IPS-18a (cell line): Measurements from ENCODE around the gene SLC1A7.

ENCODE experiments used
- H3K27ac ChIP-seq: one replicate; pipeline ENCODE4 v1.5.1; 2013; ENCODE audit warnings: low read length
- H3K27me3 ChIP-seq: one replicate; pipeline ENCODE4 v1.6.1; 2013; ENCODE audit warnings: mild to moderate bottlenecking, low read length; ENCODE audit not compliant: control insufficient read depth, insufficient read depth
- H3K36me3 ChIP-seq: one replicate; pipeline ENCODE4 v1.6.1; 2013; ENCODE audit warnings: low read depth, low read length; ENCODE audit not compliant: control insufficient read depth
- H3K4me1 ChIP-seq: one replicate; pipeline ENCODE4 v1.6.1; 2013; ENCODE audit warnings: low read depth, low read length; ENCODE audit not compliant: control insufficient read depth
- H3K4me3 ChIP-seq: one replicate; pipeline ENCODE4 v1.5.1; 2013; ENCODE audit warnings: low read length
- H3K9ac ChIP-seq: one replicate; pipeline ENCODE4 v1.6.1; 2013; ENCODE audit warnings: mild to moderate bottlenecking, low read length, moderate library complexity
- H3K9me3 ChIP-seq: one replicate; pipeline ENCODE4 v1.6.1; 2013; ENCODE audit warnings: low read depth, low read length; ENCODE audit not compliant: control insufficient read depth

Gene SLC1A7

DNA sequence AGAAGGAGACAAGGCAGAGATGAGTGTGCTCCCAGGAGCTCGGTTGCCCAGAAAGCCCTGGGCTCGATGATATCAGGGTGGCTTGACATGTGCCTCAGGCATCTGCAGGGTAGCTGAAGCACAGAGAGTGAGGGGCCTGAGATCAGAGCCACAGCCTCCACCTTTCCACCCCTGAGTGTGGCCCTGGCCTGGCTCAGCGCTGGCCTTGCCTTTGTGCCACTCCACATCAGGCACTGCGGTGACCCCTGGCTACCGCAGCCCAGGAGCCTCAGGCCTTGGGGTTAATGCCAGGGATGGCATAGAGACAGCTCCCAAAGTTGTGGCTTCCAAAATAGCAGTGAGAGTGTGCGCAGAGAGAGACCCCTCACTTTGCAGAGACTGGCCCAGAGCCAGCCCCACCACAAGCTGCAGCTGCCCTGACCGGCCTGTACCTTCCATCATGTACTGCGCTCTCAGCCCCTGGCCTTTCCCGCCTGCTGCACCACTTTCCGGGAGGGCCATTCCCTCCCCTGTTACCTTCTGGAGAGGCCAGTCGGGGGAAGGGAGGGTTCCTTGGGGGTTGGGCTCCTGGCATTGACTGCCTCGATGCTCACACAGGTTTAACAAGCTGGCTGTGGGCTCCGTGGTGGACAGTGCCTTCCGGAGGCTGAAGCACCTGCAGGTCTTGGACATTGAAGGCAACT lies 60.9 kb downstream of the SLC1A7 start:
- Histone ChIP-seq H3K36me3 (no peaks in the 10 kb centered on the region), H3K9me3 (no peaks in the 10 kb centered on the region), H3K27ac (no peak overlapping the region), H3K4me3 (no peak overlapping the region), H3K4me1 (peaks cover 7% of the 10 kb centered on the region), H3K27me3 (no peaks in the 10 kb centered on the region), H3K9ac (no peak overlapping the region)

DNA sequence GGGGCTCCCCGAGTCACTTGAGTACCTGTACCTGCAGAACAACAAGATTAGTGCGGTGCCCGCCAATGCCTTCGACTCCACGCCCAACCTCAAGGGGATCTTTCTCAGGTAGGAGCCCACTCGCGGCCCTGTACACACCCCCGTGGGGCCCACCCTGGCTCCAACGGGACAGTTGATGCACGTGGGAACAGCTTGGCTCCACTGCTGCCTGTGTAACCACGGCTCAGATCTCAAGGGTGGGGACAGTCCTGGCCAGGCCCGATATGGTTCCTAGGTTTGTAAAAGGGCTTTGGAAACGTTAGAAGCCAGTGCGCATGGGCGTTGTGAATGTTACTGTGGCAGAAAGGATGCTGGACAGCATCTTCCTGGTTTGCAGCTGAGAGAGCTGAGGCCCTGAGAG lies 61.7 kb downstream of the SLC1A7 start:
- no peak overlapping the region for H3K9ac ChIP-seq
- peaks cover 7% of the 10 kb centered on the region for H3K4me1 ChIP-seq
- no peak overlapping the region for H3K27ac ChIP-seq
- no peaks in the 10 kb centered on the region for H3K27me3 ChIP-seq
- H3K9me3 ChIP-seq = no peaks in the 10 kb centered on the region
- no peaks in the 10 kb centered on the region for H3K36me3 ChIP-seq
- H3K4me3 ChIP-seq = no peak overlapping the region

DNA sequence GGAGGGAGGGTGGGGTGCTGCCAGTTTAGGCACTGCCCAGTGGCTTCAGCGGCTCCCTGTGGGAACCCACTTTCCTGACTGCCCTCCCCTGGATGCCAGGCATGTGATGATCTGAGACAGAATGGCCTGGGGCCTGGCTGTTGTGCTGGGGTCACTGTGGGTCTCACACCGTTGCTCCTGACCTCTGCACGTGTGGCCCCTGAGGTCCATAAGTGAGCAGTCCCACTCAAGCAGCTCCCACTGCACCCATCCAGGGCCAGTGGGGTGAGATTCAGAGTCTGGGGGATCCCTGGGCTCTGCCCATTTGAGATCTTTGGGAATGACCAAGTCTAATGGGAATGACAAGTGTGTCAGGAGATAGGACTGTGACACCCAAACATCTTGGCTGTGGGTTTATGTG lies 62.4 kb downstream of the SLC1A7 start:
- H3K9me3 ChIP-seq = no peaks in the 10 kb centered on the region
- peaks cover 7% of the 10 kb centered on the region for H3K4me1 ChIP-seq
- H3K9ac ChIP-seq = no peak overlapping the region
- no peak overlapping the region for H3K4me3 ChIP-seq
- H3K36me3 ChIP-seq = no peaks in the 10 kb centered on the region
- no peaks in the 10 kb centered on the region for H3K27me3 ChIP-seq
- H3K27ac ChIP-seq = no peak overlapping the region

DNA sequence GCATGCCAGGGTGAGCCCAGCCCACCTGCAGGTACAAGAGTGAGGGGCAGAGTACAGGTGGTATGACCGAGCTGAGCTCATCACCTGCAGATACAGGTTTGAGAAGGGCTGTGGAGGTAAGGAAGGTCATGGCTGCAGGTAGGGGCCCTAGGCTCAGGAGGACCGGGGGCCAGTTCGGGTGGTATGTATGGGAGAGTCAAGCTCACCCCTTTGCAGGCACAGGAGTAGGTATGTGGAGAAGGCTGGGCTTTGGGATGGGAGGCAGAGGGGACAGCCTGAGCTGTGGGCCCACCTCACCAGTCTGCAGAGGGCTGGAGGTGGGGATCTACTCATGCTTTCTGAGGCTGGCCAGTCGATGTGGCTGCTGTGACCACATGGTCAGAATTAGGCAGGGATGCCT lies 63.2 kb downstream of the SLC1A7 start:
- H3K27me3 ChIP-seq = no peaks in the 10 kb centered on the region
- H3K36me3 ChIP-seq = no peaks in the 10 kb centered on the region
- H3K27ac ChIP-seq = no peak overlapping the region
- peaks cover 7% of the 10 kb centered on the region for H3K4me1 ChIP-seq
- no peak overlapping the region for H3K4me3 ChIP-seq
- H3K9me3 ChIP-seq = no peaks in the 10 kb centered on the region
- no peak overlapping the region for H3K9ac ChIP-seq

DNA sequence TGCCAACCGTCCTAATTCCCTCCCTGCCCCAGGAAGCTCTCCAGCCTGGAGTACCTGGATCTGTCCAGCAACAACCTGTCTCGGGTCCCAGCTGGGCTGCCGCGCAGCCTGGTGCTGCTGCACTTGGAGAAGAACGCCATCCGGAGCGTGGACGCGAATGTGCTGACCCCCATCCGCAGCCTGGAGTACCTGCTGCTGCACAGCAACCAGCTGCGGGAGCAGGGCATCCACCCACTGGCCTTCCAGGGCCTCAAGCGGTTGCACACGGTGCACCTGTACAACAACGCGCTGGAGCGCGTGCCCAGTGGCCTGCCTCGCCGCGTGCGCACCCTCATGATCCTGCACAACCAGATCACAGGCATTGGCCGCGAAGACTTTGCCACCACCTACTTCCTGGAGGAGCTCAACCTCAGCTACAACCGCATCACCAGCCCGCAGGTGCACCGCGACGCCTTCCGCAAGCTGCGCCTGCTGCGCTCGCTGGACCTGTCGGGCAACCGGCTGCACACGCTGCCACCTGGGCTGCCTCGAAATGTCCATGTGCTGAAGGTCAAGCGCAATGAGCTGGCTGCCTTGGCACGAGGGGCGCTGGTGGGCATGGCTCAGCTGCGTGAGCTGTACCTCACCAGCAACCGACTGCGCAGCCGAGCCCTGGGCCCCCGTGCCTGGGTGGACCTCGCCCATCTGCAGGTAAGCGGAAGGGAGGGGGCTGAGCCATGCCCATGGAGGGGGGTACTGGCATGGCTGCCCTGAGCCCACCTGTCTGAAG lies 63.9 kb downstream of the SLC1A7 start:
- no peaks in the 10 kb centered on the region for H3K36me3 ChIP-seq
- no peak overlapping the region for H3K9ac ChIP-seq
- no peak overlapping the region for H3K27ac ChIP-seq
- H3K27me3 ChIP-seq = no peaks in the 10 kb centered on the region
- H3K4me1 ChIP-seq = peaks cover 7% of the 10 kb centered on the region
- H3K9me3 ChIP-seq = no peaks in the 10 kb centered on the region
- H3K4me3 ChIP-seq = no peak overlapping the region

DNA sequence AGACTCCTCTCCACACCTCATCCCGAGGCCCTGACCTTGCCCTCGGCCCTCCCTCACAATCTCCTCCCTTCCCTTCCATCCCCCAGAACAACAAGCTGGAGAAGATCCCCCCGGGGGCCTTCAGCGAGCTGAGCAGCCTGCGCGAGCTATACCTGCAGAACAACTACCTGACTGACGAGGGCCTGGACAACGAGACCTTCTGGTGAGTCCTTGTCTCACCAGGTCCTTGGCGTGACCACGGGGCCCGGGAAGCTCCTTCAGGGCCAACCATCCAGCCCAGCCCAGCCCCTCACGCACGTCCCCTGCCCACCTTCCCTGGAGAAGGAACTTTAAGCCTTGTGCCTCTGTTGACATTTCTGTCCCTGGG lies 64.9 kb downstream of the SLC1A7 start:
- no peak overlapping the region for H3K4me3 ChIP-seq
- H3K27ac ChIP-seq = no peak overlapping the region
- H3K36me3 ChIP-seq = no peaks in the 10 kb centered on the region
- H3K4me1 ChIP-seq = peaks cover 7% of the 10 kb centered on the region
- H3K9me3 ChIP-seq = no peaks in the 10 kb centered on the region
- H3K9ac ChIP-seq = no peak overlapping the region
- no peaks in the 10 kb centered on the region for H3K27me3 ChIP-seq

DNA sequence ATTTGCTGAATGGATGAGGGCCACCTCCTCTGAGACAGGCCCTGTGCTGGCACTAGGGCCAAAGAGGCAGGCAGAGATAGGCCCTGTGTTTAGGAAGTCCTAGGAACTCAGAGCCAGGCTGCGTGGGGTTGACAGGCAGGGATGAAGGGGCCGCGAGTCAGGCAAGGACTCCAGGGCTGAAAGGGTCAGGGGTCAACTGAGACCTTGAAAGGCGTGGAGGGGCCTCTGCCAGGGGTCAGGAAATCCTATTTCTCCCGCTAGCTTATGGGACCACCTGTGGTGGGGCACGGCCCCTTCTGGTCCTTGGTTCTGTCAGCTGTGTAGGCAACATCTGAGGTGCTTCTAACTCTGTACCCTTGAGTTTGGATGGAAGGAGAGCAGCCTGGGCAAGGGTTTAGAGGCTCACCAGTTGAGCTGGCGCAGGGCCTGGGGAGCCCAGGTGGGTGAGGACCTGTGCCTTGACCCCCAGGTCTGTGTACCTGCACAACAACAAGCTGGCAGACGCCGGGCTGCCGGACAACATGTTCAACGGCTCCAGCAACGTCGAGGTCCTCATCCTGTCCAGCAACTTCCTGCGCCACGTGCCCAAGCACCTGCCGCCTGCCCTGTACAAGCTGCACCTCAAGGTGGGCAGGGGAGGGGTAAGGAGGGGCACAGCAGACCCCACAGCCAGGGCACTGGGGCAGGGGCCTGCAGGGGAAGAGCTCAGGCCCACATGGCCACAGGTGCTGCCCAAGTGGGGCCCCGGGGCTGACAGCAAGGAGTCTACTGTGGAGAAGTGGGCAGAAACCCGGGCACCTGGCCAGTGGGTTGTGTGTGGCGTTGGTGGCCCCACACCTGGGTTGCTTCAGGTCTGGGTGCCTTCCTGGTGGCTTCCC lies 65.5 kb downstream of the SLC1A7 start:
- Histone ChIP-seq H3K4me1 (peaks cover 3% of the 10 kb centered on the region), H3K9me3 (no peaks in the 10 kb centered on the region), H3K4me3 (no peak overlapping the region), H3K27me3 (no peaks in the 10 kb centered on the region), H3K9ac (no peak overlapping the region), H3K36me3 (no peaks in the 10 kb centered on the region), H3K27ac (no peak overlapping the region)

DNA sequence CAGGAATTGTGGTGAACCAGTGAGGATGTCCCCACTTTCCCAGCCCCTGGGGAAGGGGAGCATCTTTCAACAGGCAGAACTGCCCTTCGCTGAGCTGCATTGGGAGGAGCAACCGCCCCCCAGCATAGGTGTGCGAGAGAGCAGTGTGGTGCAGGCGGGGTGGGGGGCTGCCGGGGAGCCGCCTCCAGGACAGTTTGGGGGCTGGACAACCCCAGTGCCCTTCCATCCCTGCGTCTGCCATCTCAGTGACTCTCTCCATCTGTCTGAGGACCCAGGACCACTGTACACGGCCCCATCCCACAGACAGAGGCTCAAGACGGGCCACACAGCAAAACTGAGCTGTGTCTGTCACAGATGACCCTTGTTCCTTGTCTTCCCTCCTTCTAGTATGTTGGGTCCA lies 66.3 kb downstream of the SLC1A7 start:
- no peaks in the 10 kb centered on the region for H3K4me1 ChIP-seq
- no peak overlapping the region for H3K4me3 ChIP-seq
- no peaks in the 10 kb centered on the region for H3K27me3 ChIP-seq
- no peak overlapping the region for H3K27ac ChIP-seq
- no peak overlapping the region for H3K9ac ChIP-seq
- H3K36me3 ChIP-seq = no peaks in the 10 kb centered on the region
- no peaks in the 10 kb centered on the region for H3K9me3 ChIP-seq

DNA sequence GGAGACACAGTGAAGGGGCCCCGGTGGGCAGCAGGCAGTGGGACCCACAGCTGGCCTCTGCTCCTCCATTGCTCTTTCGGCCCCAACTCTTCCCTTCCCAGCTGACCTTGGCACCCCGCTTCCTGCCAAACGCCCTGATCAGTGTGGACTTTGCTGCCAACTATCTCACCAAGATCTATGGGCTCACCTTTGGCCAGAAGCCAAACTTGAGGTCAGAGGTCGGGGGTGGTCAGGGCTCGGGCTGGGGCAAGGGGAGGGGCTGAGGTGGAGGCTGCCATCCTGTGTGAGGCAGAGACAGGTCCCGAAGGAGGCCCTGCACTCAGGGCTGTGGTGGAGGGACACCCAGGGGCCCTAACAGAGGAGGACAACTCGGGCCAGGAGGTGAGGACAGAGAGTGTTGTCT lies 66.7 kb downstream of the SLC1A7 start:
- no peaks in the 10 kb centered on the region for H3K4me1 ChIP-seq
- H3K36me3 ChIP-seq = no peaks in the 10 kb centered on the region
- no peak overlapping the region for H3K27ac ChIP-seq
- H3K4me3 ChIP-seq = no peak overlapping the region
- no peaks in the 10 kb centered on the region for H3K9me3 ChIP-seq
- no peaks in the 10 kb centered on the region for H3K27me3 ChIP-seq
- H3K9ac ChIP-seq = no peak overlapping the region

DNA sequence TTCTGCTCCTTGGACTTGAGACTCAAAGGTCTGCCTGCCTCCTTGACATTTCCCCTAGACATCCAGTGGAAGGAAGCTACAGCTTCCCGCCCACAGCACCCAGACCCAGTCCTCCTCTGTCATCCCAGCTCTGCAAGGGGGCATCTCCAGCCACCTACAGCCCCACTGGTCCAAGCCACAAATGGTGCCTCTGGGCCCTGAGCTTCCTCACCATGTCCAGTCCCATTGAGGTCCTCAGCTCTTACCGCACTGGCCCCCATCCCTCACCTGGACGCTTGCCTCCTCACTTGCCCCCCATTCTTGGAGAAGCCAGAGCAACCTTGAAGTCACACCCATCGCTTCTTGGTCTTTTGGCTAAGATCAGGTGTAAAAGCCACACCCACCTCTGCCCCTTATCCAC lies 67.2 kb downstream of the SLC1A7 start:
- Histone ChIP-seq H3K27ac (no peak overlapping the region), H3K36me3 (no peaks in the 10 kb centered on the region), H3K9me3 (no peaks in the 10 kb centered on the region), H3K9ac (no peak overlapping the region), H3K4me1 (no peaks in the 10 kb centered on the region), H3K4me3 (no peak overlapping the region), H3K27me3 (no peaks in the 10 kb centered on the region)

DNA sequence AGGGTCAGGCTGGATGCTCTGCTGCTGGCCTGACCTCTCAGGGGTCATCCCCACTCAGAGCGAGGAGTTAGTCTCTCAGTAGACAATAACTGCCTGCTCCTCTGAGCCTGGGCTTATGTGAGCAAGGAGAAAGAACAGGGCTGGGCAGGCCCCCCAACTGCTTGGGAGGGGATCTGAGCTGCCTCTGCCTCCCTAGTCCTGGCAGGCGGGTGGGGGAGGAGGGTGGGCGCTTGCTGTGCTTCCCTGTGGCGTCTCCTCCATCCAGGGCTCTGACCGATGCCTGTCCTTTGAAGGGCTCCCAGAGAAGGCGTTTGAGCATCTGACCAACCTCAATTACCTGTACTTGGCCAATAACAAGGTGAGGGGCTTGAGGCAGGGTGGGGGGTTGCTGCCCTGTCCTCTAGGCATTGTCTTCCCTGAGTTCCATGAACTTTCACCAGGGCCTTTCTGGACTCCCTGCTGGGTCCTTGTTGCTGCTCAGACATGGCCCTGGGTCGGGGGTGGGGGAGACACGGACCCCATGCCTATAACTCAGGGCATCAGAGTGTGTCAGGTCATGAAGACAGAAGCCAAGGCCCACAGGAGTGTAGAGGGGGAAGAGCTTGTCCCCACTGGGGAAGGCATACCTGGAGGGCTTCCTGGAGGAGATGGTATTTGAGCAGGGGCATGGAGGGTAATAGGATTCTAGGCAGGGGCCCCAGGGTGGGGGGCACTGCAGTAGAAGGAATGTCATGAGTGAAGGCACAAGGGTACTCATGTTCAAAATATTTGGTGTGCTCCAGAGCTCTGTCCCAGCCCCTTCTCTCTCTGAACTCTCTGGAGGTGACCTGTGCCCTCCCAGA lies 67.9 kb downstream of the SLC1A7 start:
- Histone ChIP-seq H3K4me1 (no peaks in the 10 kb centered on the region), H3K9ac (no peak overlapping the region), H3K27me3 (no peaks in the 10 kb centered on the region), H3K36me3 (no peaks in the 10 kb centered on the region), H3K27ac (no peak overlapping the region), H3K4me3 (no peak overlapping the region), H3K9me3 (no peaks in the 10 kb centered on the region)
